Spleen (tissue), 7 donors: Measurements from ENCODE around the gene TMPO.

ENCODE experiments used
- CTCF ChIP-seq, 11 experiments: fragments of 200-600 bp in 7 of 11; fragments of 450-650 bp in 4 of 11; sonication (generic) in 4 of 11; IDR thresholded peaks in 8 of 11; conservative IDR thresholded peaks in 3 of 11; 1 replicate in 7 of 11; 2 replicates in 4 of 11; pipeline versions ENCODE4 v1.4.0 to v1.8.0; 2016 to 2021; ENCODE audit warnings: antibody characterized with exemption in 11 of 11, inconsistent platforms in 4 of 11, mild to moderate bottlenecking in 1 of 11
- POLR2A ChIP-seq, 3 donors: fragments of 450-650 bp; IDR thresholded peaks; one replicate each; pipeline ENCODE4 v1.5.1; 2017; ENCODE audit warnings: antibody characterized with exemption in 3 of 3, mild to moderate bottlenecking in 1 of 3
- POLR2AphosphoS5 ChIP-seq, 3 donors: sonication (generic); formaldehyde crosslinking; IDR thresholded peaks; one replicate each; pipeline ENCODE4 v1.5.1; 2017; ENCODE audit warnings: antibody characterized with exemption in 3 of 3
- donor health status: DM: no; HTN: no; CAD: no; lungs with moderate emphysema.
- donor health status: DM: no; HTN: no; CAD: no.
- donor health status: DM: no; HTN: no; CAD: no.

DNA sequence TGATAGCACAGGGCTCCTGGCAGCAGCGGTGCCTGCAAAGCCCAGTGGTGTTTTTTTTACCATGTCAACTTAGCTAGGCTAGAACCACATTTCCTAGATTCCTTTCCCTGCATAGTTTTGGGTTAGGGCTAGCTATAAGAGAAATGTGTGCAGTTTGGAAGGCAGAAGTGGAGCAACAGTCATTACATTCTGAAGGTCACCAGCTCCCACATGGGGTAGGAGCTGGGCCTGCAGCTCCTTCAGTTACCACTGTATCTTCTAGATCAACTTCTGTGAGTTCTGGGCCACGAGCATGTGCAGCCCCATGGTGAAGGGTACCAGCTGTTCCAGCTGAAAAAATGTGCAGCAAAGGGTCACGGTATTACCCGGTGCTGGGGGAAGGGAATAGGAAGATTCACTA is 75.8 kb downstream of the TMPO start:
- TF ChIP-seq CTCF (IDR thresholded peaks at IDR 0.05 in 8 of 11, conservative IDR thresholded peaks at IDR 0.05 in 3 of 11) = no peak
- TF ChIP-seq POLR2A (IDR thresholded peaks at IDR 0.05) = no peak
- no peak for TF ChIP-seq POLR2AphosphoS5 (IDR thresholded peaks at IDR 0.05)
